Fibroblast of the aortic adventitia (primary cell): Measurements from ENCODE around the gene HMCN2. TPM values are rescaled to one million over a fixed set of nuclear protein-coding genes. Genes with fewer than 3 reads are reported as not detected.
"Not testable (repeated sequence)": the region's sequence is repeated elsewhere in the genome, so short reads cannot be mapped to it uniquely, and the experiment has no call there.

Experiments used
- DNase-seq: peaks from one replicate; pipeline ENCODE4 v3.0.0-alpha.2; 2010; ENCODE audit warnings: low read depth
- H3K4me3 ChIP-seq: 2 replicates; pipeline ENCODE4 v1.5.1; 2011; ENCODE audit warnings: low read depth, mild to moderate bottlenecking, control low read depth, low read length, moderate library complexity
- CTCF ChIP-seq: IDR thresholded peaks from 2 replicates; pipeline ENCODE4 v1.5.1; 2011; ENCODE audit warnings: mild to moderate bottlenecking, low read length, control low read depth, inconsistent platforms; ENCODE audit not compliant: insufficient read depth
- total RNA-seq: library from RNA; depleted of rRNA; stranded (reverse); fragments of >200 nt; gene quantifications from 2 replicates; pipeline ENCODE4 v1.2.3, GENCODE V29; 2012; ENCODE audit warnings: low replicate concordance

The HMCN2 gene
- total RNA-seq, 1 donor: not detected

- no peak overlapping the region for H3K4me3 ChIP-seq
- TF ChIP-seq CTCF: no peak
- DNase-seq: no peak
These were observed 68.1 kb downstream of the HMCN2 start for GRCh38 chr9:130333712-130334062.

GRCh38 chr9:130334915-130335314 lies 69.4 kb downstream of the HMCN2 start:
- DNase-seq: no peak
- no peak overlapping the region for H3K4me3 ChIP-seq
- no peak for TF ChIP-seq CTCF

GRCh38 chr9:130336027-130336610 lies 70.6 kb downstream of the HMCN2 start:
- TF ChIP-seq CTCF: no peak
- no peak for DNase-seq
- H3K4me3 ChIP-seq: no peak overlapping the region

GRCh38 chr9:130336885-130337284 lies 71.3 kb downstream of the HMCN2 start:
- TF ChIP-seq CTCF: no peak
- no peak for DNase-seq
- no peak overlapping the region for H3K4me3 ChIP-seq

GRCh38 chr9:130337318-130337717 lies 71.8 kb downstream of the HMCN2 start:
- no peak overlapping the region for H3K4me3 ChIP-seq
- no peak for TF ChIP-seq CTCF
- DNase-seq: no peak

- no peak overlapping the region for H3K4me3 ChIP-seq
- TF ChIP-seq CTCF: no peak
- no peak for DNase-seq
These were observed 72.3 kb downstream of the HMCN2 start for GRCh38 chr9:130337784-130338380.

GRCh38 chr9:130338891-130339290 lies 73.3 kb downstream of the HMCN2 start:
- not testable (repeated sequence) for H3K4me3 ChIP-seq, DNase-seq
